DLD1 (cell line): Measurements from ENCODE around the gene CRACDL.

Experiments
- in situ Hi-C: cut with HindIII; loops from 2 replicates; pipeline ENCODE4 v1.10.0; 2017; ENCODE audit warnings: low sequenced_read_pairs

The CRACDL gene

GRCh38 chr2:98793897-98794830, 141.9 kb downstream of the CRACDL start:
- in situ Hi-C loops, result no loop called here

DNA sequence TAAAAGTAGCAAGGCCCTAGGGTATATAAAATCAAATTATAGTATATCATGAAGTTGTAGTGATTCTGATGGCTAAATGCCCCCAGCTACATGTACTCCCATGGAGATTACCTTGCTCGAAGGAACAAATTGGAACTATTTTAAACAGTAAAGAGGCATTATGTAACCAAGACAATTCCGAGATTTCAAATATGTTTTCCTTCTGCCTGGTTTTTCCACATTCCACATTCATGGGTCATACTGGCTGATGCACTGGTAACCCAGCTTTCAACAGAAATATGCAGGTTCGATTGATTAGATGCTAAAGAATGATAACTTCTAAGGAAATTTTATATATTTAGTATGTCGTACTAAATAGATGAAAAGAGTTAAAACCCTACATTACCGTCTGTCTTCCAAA, 142.8 kb downstream of the CRACDL start:
- in situ Hi-C loops, result no loop called here

GRCh38 chr2:98790221-98790620, 145.8 kb downstream of the CRACDL start:
- in situ Hi-C loops, result no loop called here

- in situ Hi-C loops, result no loop called here
Measured at GRCh38 chr2:98787700-98788099, 148.3 kb downstream of the CRACDL start.

- in situ Hi-C loops, result no loop called here
Measured at GRCh38 chr2:98786179-98786578, 149.8 kb downstream of the CRACDL start.

- in situ Hi-C loops, result no loop called here
Measured at GRCh38 chr2:98782570-98782969, 153.5 kb downstream of the CRACDL start.

DNA sequence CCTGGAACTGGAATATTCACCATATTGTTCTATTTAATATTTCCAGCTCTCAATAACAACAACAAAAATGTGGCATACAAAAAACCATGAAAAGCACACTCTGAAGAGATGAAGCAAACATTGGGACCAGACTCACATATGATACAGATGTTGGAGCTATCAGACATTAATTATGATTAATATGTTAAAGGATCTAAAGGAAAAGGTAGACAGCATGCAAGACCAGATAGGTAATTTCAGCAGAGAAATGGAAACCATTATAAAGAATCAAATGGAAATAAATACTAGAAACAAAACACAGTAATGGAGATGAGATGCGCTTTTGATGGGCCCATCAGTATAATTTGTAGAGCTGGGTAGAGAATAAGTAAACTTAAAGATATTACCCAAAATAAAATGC, 154.2 kb downstream of the CRACDL start:
- in situ Hi-C loops, result no loop called here

DNA sequence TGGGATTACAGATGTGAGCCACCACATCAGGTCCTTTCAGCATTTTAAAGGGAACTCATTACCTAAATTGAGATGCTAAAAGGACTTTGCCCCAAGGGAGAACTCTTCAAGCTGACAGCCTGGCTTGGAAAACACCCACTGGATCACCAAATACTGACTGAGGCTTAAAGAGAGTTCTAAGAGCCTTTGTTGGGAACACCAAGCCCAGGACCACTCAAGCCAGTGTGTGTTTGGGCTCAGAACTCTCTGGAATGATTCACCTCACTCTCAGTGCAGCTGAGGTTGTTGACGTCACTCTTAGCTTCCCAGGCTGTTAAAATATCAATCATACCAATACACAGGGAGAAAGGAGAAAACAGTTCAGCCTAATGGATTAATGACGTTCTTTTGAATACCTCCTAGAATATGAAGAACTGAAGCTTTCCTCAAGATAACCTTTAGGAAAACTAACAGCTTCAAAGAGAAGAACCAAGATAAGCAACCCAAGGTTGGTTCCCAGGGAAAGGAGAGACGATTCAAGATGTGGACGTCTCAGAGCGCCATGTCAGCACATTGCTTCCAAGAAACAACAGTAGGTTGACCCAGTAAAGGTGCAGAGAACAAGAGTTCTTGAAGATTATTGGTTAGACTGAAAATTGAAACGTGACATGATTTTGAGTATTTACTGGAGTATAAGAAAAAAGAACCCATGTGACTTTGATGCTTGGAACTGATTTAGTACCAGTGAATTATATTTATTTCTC, 157.1 kb downstream of the CRACDL start:
- in situ Hi-C loops, result no loop called here

- in situ Hi-C loops, result no loop called here
Measured at GRCh38 chr2:98778151-98778550, 157.9 kb downstream of the CRACDL start.

DNA sequence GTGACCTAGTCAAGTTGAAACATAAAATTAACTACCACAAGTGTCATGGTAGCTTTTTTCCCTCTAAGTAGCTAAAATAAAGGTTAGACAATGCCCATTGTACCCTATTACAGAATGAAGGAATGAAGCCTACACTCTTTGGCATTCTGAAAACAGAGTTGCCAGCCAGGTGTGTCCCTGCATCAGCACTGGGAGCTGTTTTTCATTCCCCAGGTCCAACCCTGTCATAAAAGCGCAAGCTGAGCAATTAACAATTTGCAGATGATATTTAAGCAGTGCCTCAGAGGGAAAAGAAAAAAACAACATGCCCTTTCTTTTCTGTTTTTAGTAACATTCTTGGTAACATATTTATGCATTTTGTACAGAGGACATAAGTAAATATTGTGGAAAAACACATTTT, 158.3 kb downstream of the CRACDL start:
- in situ Hi-C loops, result no loop called here

- in situ Hi-C loops, result no loop called here
Measured at GRCh38 chr2:98777076-98777475, 158.9 kb downstream of the CRACDL start.

DNA sequence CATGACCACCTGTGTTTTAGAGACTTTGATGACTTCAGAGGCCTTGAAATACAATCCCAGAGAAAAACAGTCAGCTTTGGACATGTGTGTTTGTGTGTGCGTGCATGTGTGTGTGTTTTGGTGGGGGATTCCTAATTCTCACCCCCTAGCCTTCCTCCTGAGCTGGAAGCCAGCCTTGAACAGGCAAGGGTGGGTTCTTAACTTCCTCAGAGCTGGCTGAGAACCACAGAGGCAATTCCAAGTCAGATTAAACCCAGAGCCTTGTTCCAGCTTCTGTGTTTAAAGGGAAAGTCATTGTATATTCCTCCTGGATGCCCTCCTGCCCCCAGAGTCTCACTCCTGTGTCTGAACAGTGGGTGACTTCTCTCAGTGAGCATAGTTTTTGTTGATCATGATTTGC, 159.9 kb downstream of the CRACDL start:
- in situ Hi-C loops, result no loop called here

- in situ Hi-C loops, result no loop called here
Measured at GRCh38 chr2:98775146-98775986, 160.7 kb downstream of the CRACDL start.

- in situ Hi-C loops, result no loop called here
Measured at GRCh38 chr2:98773907-98774306, 162.1 kb downstream of the CRACDL start.

DNA sequence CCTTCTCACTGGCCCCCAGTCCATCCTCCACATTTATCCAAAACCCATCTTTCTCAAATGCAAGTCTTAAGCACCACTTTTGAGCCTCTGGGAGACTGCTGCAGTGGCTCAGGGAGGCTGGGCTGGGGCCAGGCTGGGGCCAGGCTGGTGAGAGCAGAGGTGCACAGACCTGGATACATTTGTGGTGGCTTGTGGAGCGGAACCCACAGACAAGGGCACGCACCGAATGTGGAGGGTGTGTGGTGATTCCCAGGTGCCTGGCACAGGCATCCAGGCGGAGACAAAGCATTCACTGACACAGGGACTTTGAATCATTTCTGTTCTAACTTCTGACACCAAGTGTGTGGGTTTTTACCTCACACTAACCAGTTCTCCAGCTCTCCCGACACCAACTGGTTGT, 162.9 kb downstream of the CRACDL start:
- in situ Hi-C loops, result no loop called here

DNA sequence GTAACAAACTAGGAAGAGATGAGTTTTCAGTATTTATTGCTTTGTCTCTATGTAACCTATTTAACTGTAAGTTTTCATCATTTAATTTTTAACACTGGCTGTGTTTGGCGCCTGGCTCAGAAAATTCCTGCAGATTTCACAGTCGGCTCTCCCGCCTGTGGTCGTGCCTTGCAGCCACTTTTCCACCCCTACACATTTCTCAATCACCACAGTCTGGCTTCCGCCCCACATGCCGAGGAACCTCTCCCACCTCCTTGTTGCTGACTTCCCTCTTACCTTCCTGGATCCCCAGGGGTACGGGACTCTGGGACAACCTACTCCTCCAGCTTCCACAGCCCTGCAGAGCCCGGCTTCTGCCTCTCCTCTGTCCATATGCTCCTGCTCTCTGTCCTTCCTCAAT, 163.5 kb downstream of the CRACDL start:
- in situ Hi-C loops, result no loop called here

GRCh38 chr2:98771721-98772524, 164.1 kb downstream of the CRACDL start:
- in situ Hi-C loops, result no loop called here

- in situ Hi-C loops, result no loop called here
Measured at GRCh38 chr2:98771264-98771663, 164.8 kb downstream of the CRACDL start.

DNA sequence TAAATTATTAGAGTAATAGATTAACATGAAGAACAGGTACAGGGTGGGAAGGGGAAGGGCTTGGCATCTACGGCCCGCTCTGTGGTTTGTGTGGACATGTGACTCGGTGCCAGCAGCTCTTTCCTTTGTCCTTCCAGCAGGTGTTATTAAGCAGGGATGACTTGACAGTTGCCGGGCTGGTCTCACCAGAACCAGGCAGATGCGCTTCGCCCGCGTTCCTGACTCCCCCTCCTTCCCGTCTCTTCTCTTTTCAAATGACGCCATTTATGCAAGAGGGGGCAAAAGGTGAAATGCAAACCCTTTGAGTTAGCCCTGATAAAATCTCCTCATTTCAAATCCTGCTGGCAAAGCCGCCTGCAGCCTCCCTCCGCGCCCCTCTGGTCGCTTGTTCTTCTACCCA, 166.2 kb downstream of the CRACDL start:
- in situ Hi-C loops, result no loop called here

DNA sequence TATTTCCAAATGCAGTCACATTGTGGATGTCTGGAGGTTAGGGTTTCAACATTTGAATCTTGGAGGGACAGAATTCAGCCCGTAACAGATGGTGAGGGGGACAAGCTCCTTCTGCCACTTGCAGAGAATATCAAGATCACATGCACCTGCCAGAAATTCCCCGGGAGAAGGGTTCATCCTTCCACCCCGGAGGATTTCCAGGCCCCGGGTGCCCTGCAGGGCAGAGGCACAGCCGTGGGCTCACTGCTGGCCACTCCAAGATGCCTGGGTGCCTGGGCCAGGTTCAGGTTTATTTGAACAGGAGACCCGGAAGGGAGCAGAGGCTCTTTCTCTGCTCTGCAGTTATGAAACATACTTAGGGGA, 166.9 kb downstream of the CRACDL start:
- in situ Hi-C loops, result no loop called here
